Effector memory CD4-positive, alpha-beta T cell (primary cell): ENCODE results near the gene ANTKMT.
A peak's percentile ranks its signal among the peaks of the same experiment; 100 is the strongest.
"Not testable (repeated sequence)": the region's sequence is repeated elsewhere in the genome, so short reads cannot be mapped to it uniquely, and the experiment has no call there.

Source experiments
- DNase-seq, 3 donors: peaks; one replicate each; pipeline ENCODE4 v3.0.0-alpha.2; 2020
- H3K27ac ChIP-seq: 2 replicates; pipeline ENCODE4 v1.7.0; 2013; ENCODE audit warnings: mild to moderate bottlenecking, low read length, moderate library complexity; ENCODE audit not compliant: insufficient read depth, poor library complexity, severe bottlenecking
- H3K27me3 ChIP-seq: replicated peaks from 2 replicates; pipeline ENCODE4 v1.7.0; 2013; ENCODE audit warnings: mild to moderate bottlenecking, low read length; ENCODE audit not compliant: insufficient read depth, control insufficient read depth, poor library complexity, severe bottlenecking
- H3K36me3 ChIP-seq: 2 replicates; pipeline ENCODE4 v1.7.0; 2013; ENCODE audit warnings: mild to moderate bottlenecking, low read length, moderate library complexity; ENCODE audit not compliant: control insufficient read depth, insufficient read depth
- H3K4me1 ChIP-seq: 2 replicates; pipeline ENCODE4 v1.7.0; 2013; ENCODE audit warnings: low read length, mild to moderate bottlenecking; ENCODE audit not compliant: control insufficient read depth, insufficient read depth, poor library complexity, severe bottlenecking
- H3K4me3 ChIP-seq: 2 replicates; pipeline ENCODE4 v1.7.0; 2013; ENCODE audit warnings: low read length, low read depth, mild to moderate bottlenecking; ENCODE audit not compliant: insufficient read depth, poor library complexity, severe bottlenecking
- H3K9me3 ChIP-seq: 2 replicates; pipeline ENCODE4 v1.7.0; 2013; ENCODE audit warnings: mild to moderate bottlenecking, low read length, moderate library complexity; ENCODE audit not compliant: control insufficient read depth

Gene ANTKMT

GRCh38 chr16:708959-709358, 12.0 kb upstream of the ANTKMT start:
- H3K27me3 ChIP-seq: peaks cover 55% of the 10 kb centered on the region
- peaks cover 13% of the 10 kb centered on the region for H3K4me1 ChIP-seq
- no peaks in the 10 kb centered on the region for H3K36me3 ChIP-seq
- H3K4me3 ChIP-seq: no peak overlapping the region
- no peak for DNase-seq
- no peak overlapping the region for H3K27ac ChIP-seq
- no peaks in the 10 kb centered on the region for H3K9me3 ChIP-seq

GRCh38 chr16:709566-710499, 11.1 kb upstream of the ANTKMT start:
- DNase-seq: no peak
- no peak overlapping the region for H3K27ac ChIP-seq
- no peak overlapping the region for H3K4me3 ChIP-seq
- no peaks in the 10 kb centered on the region for H3K36me3 ChIP-seq
- no peaks in the 10 kb centered on the region for H3K9me3 ChIP-seq
- peaks cover 46% of the 10 kb centered on the region for H3K27me3 ChIP-seq
- H3K4me1 ChIP-seq: peaks cover 15% of the 10 kb centered on the region

DNA sequence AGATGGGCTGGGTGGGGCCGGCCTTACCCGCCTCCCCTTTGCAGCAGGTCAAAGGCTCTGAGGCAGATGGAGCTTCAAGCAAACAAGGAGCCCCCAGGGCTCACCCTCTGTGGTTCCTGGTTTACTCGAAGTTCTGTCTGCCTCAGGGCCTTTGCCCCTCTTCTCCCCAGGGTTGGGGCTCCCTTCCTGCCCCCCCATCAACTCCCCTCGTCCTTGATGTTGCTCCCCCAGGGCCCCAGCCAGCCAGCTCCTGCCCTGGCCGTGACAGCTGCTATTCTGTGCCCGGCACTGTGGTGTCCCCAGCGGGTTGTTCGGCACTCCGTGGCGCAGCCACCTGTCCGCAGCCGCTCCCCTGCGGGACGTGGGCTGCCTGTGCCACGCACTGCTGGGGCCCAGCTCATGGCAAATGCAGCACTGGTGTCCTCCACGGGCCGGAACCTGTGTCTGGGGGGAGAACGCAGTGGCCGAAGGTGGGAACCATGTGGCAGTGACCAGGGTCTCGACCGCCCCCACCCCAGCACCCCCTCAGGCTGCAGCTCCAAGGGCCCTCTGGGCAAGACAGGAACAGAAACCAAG, 10.4 kb upstream of the ANTKMT start:
- H3K36me3 ChIP-seq: no peaks in the 10 kb centered on the region
- peaks cover 43% of the 10 kb centered on the region for H3K27me3 ChIP-seq
- peaks cover 14% of the 10 kb centered on the region for H3K4me1 ChIP-seq
- DNase-seq: no peak
- H3K9me3 ChIP-seq: no peaks in the 10 kb centered on the region
- H3K4me3 ChIP-seq: no peak overlapping the region
- H3K27ac ChIP-seq: no peak overlapping the region

DNA sequence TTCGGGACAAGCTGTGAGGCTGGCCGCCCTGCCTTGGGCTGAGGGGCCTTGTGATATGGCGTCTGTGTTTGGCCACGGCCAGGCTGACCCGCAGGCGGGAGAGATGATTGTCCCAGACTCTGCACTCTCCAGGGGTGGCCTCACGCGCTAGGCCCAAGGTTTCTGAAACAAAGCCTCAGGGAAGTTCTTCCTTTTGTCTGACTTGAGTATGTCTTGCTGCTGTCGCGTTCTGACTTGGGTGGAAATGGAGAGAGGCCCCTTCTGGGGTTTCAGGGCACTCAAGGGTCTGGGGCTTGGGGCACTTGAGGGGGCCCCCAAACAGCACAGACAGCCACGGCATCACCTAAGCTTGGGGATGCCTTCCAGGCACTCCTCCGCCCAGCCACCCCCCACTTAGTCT, 9.9 kb upstream of the ANTKMT start:
- no peak for DNase-seq
- no peaks in the 10 kb centered on the region for H3K36me3 ChIP-seq
- no peak overlapping the region for H3K4me3 ChIP-seq
- H3K27me3 ChIP-seq: peaks cover 42% of the 10 kb centered on the region
- peaks cover 17% of the 10 kb centered on the region for H3K4me1 ChIP-seq
- no peak overlapping the region for H3K27ac ChIP-seq
- H3K9me3 ChIP-seq: no peaks in the 10 kb centered on the region

GRCh38 chr16:711548-712320, 9.2 kb upstream of the ANTKMT start:
- peak; percentile 58 to 68 (median 67) for DNase-seq
- no peak overlapping the region for H3K4me3 ChIP-seq
- H3K27me3 ChIP-seq: peaks cover 35% of the 10 kb centered on the region
- no peak overlapping the region for H3K27ac ChIP-seq
- H3K4me1 ChIP-seq: peaks cover 11% of the 10 kb centered on the region
- no peaks in the 10 kb centered on the region for H3K9me3 ChIP-seq
- H3K36me3 ChIP-seq: no peaks in the 10 kb centered on the region

- H3K4me3 ChIP-seq, DNase-seq, H3K9me3 ChIP-seq, H3K27ac ChIP-seq, H3K36me3 ChIP-seq: not testable (repeated sequence)
- Histone ChIP-seq H3K4me1 (peaks cover 11% of the 10 kb centered on the region), H3K27me3 (peaks cover 30% of the 10 kb centered on the region)
These were observed 8.2 kb upstream of the ANTKMT start for GRCh38 chr16:712740-713250.

DNA sequence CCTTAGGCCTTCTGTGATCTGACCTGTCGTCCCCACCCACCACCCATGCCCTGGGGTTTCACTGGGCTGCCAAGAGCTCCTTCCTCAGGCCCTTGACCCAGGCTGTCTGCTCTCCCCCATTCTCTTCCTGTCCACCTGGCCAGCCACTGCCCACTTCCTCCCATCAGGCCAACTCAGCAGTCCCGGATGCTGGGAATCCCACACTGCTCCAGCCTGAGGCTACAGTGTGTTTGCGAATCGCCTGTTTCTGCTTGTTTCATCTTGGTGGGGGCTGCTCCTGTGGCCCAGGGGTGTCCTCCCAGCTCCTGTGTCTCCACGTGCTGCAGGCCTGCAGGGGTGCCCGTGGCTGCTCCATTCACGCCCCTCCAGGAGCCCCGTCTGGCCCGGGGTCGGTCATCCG, 6.9 kb upstream of the ANTKMT start:
- no peak overlapping the region for H3K27ac ChIP-seq
- H3K4me3 ChIP-seq: no peak overlapping the region
- no peaks in the 10 kb centered on the region for H3K36me3 ChIP-seq
- no peak for DNase-seq
- peaks cover 25% of the 10 kb centered on the region for H3K27me3 ChIP-seq
- H3K9me3 ChIP-seq: no peaks in the 10 kb centered on the region
- peaks cover 11% of the 10 kb centered on the region for H3K4me1 ChIP-seq

- peak within 1 kb of the TSS; percentile 53 for H3K4me3 ChIP-seq
These were observed 6.1 kb upstream of the ANTKMT start, which contains the start of gene METRN for GRCh38 chr16:714558-715476. Gene METRN (plus strand): TSS chr16:715118. CDS start chr16:715290, 172 bp downstream.

More at GRCh38 chr16:714558-715476, 6.1 kb upstream of the ANTKMT start, which contains the start of gene METRN:
- no peaks in the 10 kb centered on the region for H3K9me3 ChIP-seq
- H3K36me3 ChIP-seq: no peaks in the 10 kb centered on the region
- peaks cover 18% of the 10 kb centered on the region for H3K27me3 ChIP-seq
- peak; percentile 75 to 84 (median 77) for DNase-seq
- H3K27ac ChIP-seq: no peak within 1 kb of the TSS
- H3K4me1 ChIP-seq: peaks cover 11% of the 10 kb centered on the region
